GM12801 (cell line): ENCODE measurements around the gene EHBP1L1.

ENCODE experiments used
- TF ChIP-seq, protein P1 (sequence below): IDR thresholded peaks from one replicate; pipeline ENCODE4 v1.5.1; 2011; ENCODE audit warnings: control low read depth; ENCODE audit not compliant: insufficient read length; ENCODE audit errors: extremely low read depth

EHBP1L1 gene

GRCh38 chr11:65637032-65637557 is 61.2 kb downstream of the EHBP1L1 start:
- TF ChIP-seq, protein P1, sequence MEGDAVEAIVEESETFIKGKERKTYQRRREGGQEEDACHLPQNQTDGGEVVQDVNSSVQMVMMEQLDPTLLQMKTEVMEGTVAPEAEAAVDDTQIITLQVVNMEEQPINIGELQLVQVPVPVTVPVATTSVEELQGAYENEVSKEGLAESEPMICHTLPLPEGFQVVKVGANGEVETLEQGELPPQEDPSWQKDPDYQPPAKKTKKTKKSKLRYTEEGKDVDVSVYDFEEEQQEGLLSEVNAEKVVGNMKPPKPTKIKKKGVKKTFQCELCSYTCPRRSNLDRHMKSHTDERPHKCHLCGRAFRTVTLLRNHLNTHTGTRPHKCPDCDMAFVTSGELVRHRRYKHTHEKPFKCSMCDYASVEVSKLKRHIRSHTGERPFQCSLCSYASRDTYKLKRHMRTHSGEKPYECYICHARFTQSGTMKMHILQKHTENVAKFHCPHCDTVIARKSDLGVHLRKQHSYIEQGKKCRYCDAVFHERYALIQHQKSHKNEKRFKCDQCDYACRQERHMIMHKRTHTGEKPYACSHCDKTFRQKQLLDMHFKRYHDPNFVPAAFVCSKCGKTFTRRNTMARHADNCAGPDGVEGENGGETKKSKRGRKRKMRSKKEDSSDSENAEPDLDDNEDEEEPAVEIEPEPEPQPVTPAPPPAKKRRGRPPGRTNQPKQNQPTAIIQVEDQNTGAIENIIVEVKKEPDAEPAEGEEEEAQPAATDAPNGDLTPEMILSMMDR: no peak

DNA sequence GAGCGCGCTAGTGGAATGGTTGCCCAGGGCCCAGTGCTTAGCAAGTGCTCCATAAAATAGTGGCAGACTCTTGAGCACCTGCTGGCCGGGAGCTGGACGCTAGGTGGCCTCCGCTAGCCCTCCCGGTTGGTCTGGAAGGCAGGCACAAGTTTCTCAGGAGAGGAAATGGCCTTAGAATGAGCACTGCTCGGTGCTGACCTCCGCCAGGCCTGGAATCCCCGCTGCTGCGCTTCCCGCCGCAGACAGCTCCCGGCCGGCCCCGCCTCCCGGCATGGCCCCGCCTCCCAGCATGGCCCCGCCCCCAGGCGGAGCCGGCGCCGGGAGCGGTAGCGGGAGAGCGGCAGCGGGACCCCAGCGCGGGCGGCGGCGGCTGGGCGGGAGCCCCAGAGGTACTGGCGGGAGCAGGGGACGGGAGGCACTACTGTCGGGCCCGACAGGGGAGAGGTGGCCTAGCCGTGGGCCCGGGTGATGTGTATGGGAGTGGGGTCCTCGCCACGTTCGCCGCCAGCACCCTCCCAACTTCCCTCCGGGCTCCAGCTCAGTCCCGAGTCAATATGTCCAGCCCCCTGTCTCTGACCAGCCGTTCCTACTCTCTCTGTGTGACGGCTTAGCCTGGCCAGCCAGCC is 62.1 kb downstream of the EHBP1L1 start, which contains the start of gene SIPA1:
TSS of gene SIPA1 (plus strand) at position 308 of the 626 bp plus-strand sequence. CDS start 2,821 bp downstream, outside the sequence.
- TF ChIP-seq, protein P1: no peak

- TF ChIP-seq, protein P1: no peak
Measured at GRCh38 chr11:65639623-65640482, 64.0 kb downstream of the EHBP1L1 start.

DNA sequence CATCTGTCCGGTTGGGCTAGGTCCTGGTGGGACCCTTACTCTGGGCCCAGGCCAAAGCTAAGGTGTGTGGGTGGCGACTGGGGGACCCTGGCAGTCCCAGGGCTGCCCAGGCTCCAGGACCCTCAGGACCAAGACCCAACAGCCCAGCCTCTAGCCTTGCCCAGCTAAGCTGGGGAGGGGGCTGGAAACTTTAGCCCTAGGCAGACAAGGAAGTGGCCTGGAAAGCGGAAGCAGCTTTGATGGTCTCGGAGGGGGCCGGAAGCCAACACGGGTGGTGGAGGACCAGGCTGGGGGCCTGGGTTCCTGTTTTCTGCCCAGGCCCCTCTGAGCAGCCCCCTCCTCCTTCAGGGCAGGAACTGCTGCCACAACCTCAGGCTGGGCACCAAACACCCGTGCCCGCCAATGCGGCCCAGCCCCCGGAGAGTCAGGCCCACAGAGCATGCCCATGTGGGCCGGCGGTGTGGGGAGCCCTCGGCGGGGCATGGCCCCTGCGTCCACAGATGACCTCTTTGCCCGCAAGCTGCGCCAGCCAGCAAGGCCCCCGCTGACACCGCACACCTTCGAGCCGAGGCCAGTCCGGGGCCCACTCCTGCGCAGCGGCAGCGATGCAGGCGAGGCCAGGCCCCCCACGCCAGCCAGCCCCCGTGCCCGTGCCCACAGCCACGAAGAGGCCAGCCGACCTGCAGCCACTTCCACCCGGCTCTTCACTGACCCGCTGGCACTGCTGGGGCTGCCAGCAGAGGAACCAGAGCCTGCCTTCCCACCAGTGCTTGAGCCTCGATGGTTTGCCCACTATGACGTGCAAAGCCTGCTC is 64.8 kb downstream of the EHBP1L1 start:
- TF ChIP-seq, protein P1: no peak

GRCh38 chr11:65641297-65642013 is 65.6 kb downstream of the EHBP1L1 start:
- TF ChIP-seq, protein P1: no peak
